ENCODE data around the gene DNAJC15.

Gene DNAJC15

DNA sequence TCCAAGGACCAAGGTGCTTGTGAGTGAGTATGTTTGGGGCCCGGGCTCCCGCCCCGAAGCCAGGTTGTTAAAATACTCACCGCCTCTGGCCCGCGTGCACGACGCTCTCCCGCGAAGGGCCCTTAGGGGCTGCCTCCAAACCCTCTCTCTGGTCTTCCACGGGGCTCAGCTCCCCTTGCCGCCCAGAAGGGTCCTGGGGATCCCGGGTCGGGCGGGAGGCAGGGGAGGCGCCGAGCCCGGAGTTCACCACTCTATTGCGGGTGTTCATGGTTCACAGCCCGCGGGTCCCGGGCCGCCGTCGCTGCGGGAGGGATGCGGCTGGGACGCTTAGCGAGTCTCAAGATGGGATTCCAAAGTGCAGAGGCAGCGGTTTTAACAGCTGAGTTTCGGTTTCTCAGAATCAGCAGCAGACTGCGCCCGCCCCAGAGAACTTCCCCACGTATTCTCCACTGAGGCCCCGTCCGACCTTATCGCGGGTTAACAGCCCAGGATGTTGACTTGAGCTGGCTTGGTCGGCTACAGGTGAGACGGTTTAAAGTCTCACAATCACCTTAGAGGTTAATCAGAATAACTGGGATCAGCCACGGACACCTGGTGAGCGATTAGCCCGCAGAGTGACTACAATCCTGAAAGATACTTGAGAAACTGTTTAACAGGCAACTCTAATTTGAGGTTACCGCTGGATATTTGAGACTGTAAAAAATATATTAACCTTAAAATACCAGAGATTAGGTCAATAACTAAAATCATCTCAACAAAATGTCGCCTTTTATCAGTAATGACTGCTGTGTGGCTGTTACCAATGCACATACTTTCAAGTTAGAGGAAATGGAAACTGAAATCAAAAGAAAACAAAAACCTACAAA lies 31.3 kb upstream of the DNAJC15 start, which contains the start of gene EPSTI1:
Gene EPSTI1, minus strand, starts transcription at position 344 of the 866 bp plus-strand sequence. Its CDS starts 76 bp downstream, at position 268.
- no peaks in the 10 kb centered on the region for H3K36me3 ChIP-seq
- 0 out of 2 replicates have a peak, but pooled peaks cover 4% of the 10 kb centered on the region for H3K4me1 ChIP-seq
- H3K9me3 ChIP-seq, result no peaks in the 10 kb centered on the region
- H3K27me3 ChIP-seq, result no peaks in the 10 kb centered on the region
- no peak for DNase-seq
- TF ChIP-seq, protein P1, sequence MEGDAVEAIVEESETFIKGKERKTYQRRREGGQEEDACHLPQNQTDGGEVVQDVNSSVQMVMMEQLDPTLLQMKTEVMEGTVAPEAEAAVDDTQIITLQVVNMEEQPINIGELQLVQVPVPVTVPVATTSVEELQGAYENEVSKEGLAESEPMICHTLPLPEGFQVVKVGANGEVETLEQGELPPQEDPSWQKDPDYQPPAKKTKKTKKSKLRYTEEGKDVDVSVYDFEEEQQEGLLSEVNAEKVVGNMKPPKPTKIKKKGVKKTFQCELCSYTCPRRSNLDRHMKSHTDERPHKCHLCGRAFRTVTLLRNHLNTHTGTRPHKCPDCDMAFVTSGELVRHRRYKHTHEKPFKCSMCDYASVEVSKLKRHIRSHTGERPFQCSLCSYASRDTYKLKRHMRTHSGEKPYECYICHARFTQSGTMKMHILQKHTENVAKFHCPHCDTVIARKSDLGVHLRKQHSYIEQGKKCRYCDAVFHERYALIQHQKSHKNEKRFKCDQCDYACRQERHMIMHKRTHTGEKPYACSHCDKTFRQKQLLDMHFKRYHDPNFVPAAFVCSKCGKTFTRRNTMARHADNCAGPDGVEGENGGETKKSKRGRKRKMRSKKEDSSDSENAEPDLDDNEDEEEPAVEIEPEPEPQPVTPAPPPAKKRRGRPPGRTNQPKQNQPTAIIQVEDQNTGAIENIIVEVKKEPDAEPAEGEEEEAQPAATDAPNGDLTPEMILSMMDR (IDR thresholded peaks at IDR 0.05; ENCODE audit: low read depth, low read length), result no peak
- no peak within 1 kb of the TSS for H3K4me3 ChIP-seq (ENCODE audit: low read depth, low read length)

DNA sequence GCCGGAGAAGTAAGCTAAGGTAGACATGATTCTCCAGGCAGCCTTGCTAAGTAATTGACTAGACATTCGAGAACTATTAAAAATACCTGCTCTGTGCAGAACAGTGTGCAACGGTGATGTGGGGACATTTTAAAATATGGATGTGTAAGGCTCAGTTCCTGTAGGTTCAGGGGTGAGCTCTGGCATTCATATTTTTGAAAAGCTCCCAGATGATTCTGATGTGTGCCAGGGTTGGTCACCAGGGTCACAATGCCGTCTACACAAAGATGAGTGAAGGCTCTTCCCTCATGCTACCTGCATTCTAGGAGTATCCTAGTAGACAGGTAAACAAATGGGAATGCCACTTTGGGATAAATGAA lies 30.6 kb upstream of the DNAJC15 start:
- H3K4me3 ChIP-seq (ENCODE audit: low read depth, low read length), result no peak overlapping the region
- 0 out of 2 replicates have a peak, but pooled peaks cover 4% of the 10 kb centered on the region for H3K4me1 ChIP-seq
- no peak for DNase-seq
- no peaks in the 10 kb centered on the region for H3K36me3 ChIP-seq
- H3K27me3 ChIP-seq, result no peaks in the 10 kb centered on the region
- no peaks in the 10 kb centered on the region for H3K9me3 ChIP-seq
- TF ChIP-seq, protein P1 (IDR thresholded peaks at IDR 0.05; ENCODE audit: low read depth, low read length), result no peak

DNA sequence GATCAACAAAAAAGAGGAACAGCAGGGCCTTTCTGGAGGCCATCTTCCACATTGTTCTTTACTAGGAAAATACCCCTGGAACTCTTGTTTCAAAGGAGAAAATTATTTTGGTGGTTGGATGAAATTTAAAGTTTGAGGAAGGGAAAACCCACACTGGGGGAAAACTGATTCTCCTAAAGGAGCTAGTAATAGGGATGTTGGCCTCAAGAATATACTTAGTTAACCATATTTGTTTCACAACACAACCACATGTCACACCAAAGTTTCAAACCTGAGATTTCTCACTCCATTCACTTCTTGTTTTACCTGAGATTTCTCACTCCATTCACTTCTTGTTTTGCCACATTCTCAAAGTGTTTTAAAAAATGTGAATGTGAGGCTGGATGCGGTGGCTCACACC lies 28.5 kb upstream of the DNAJC15 start:
- Histone ChIP-seq H3K4me1 (0 out of 2 replicates have a peak, but pooled peaks cover 4% of the 10 kb centered on the region), H3K9me3 (no peaks in the 10 kb centered on the region), H3K36me3 (no peaks in the 10 kb centered on the region), H3K27me3 (no peaks in the 10 kb centered on the region), H3K4me3 (ENCODE audit: low read depth, low read length) (no peak overlapping the region)
- DNase-seq, result no peak
- TF ChIP-seq, protein P1 (IDR thresholded peaks at IDR 0.05; ENCODE audit: low read depth, low read length), result no peak

DNA sequence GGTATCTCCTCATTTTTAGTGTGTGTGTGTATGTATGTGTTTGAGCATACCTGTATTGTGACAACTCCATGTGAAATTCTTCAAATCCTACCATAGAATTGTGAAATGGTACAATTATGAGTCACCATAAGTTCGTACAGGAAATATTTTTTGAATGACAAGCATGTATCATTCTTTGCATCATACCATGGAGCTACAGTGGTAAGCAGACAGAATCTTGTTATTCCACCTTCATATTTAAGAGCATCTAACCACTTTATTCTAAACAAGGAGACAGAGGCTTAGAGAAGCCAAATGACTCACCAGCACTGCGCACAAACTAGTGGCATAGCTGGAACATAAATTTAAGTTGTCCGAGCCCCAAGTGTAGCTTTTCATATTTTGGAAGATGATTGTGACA lies 26.8 kb upstream of the DNAJC15 start:
- H3K36me3 ChIP-seq, result no peaks in the 10 kb centered on the region
- no peaks in the 10 kb centered on the region for H3K27me3 ChIP-seq
- H3K9me3 ChIP-seq, result no peaks in the 10 kb centered on the region
- TF ChIP-seq, protein P1 (IDR thresholded peaks at IDR 0.05; ENCODE audit: low read depth, low read length), result no peak
- H3K4me3 ChIP-seq (ENCODE audit: low read depth, low read length), result no peak overlapping the region
- no peak for DNase-seq
- no peaks in the 10 kb centered on the region for H3K4me1 ChIP-seq

DNA sequence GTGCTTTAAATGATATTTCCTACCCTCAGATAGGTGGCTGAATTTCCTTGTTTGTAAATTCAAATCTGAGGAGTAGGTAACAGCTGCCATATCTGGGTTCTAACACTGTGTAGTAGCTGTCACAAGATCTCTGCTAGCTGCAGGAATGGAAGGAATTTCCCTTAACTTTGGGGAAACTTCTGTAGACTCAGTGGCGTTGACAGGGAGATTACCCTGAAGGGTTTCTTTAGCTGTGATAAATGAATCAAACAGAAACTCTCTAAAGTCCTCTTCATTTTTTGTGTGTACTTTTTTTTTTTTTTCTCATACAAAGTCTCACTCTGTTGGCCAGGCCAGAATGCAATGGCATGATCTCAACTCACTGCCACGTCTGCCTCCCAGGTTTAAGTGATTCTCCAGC lies 26.0 kb upstream of the DNAJC15 start:
- no peaks in the 10 kb centered on the region for H3K27me3 ChIP-seq
- DNase-seq, result no peak
- no peaks in the 10 kb centered on the region for H3K9me3 ChIP-seq
- H3K4me1 ChIP-seq, result no peaks in the 10 kb centered on the region
- TF ChIP-seq, protein P1 (IDR thresholded peaks at IDR 0.05; ENCODE audit: low read depth, low read length), result no peak
- H3K36me3 ChIP-seq, result no peaks in the 10 kb centered on the region
- H3K4me3 ChIP-seq (ENCODE audit: low read depth, low read length), result no peak overlapping the region

DNA sequence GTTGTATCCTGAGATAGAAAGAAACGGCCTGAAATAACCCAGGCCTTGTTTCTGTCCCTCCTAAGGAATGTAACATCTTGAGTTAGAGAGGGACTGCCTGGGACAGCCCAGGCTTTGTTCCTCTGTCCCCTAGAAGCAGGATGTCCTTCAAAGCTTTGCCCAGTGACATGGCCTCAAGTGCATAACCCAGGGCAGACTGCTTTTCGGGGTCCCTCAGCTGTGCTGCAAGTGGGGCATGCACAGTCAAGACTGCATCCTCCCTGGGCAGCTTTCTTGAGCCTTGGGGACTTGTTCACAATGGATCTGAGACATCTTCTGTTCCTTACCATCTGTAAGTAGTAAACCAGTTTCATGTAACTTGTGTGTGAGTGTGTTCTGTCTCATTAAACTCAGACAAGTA lies 23.9 kb upstream of the DNAJC15 start:
- no peaks in the 10 kb centered on the region for H3K36me3 ChIP-seq
- TF ChIP-seq, protein P1 (IDR thresholded peaks at IDR 0.05; ENCODE audit: low read depth, low read length), result no peak
- H3K4me1 ChIP-seq, result no peaks in the 10 kb centered on the region
- no peaks in the 10 kb centered on the region for H3K9me3 ChIP-seq
- no peaks in the 10 kb centered on the region for H3K27me3 ChIP-seq
- H3K4me3 ChIP-seq (ENCODE audit: low read depth, low read length), result no peak overlapping the region
- no peak for DNase-seq

Measured in BE2C (cell line).